K562 (cell line): ENCODE data around the gene STEEP1. TPM values are rescaled to one million over a fixed set of nuclear protein-coding genes. Genes with fewer than 3 reads are reported as not detected.

Experiments used
- BCOR ChIP-seq: fragments of 450-650 bp; IDR thresholded peaks from 2 replicates; pipeline ENCODE4 v1.6.1; 2016
- CBX8 ChIP-seq: fragments of 200-600 bp; sonication (generic); IDR thresholded peaks from 2 replicates; pipeline ENCODE4 v1.6.1; 2012; ENCODE audit warnings: borderline replicate concordance, mixed run types, low read depth, mild to moderate bottlenecking, moderate library complexity, mixed read lengths, low read length, control low read depth, inconsistent platforms; ENCODE audit not compliant: poor library complexity, severe bottlenecking; ENCODE audit errors: extremely low read depth
- CC2D1A ChIP-seq: fragments of 450-650 bp; IDR thresholded peaks from 2 replicates; pipeline ENCODE4 v1.6.1; 2017; ENCODE audit warnings: mild to moderate bottlenecking
- CHCHD3 ChIP-seq: fragments of 250-450 bp; sonication (Bioruptor Pico); IDR thresholded peaks from 2 replicates; pipeline ENCODE4 v2.1.2; 2022; ENCODE audit warnings: mild to moderate bottlenecking
- EP400 ChIP-seq: fragments of 450-650 bp; IDR thresholded peaks from 2 replicates; pipeline ENCODE4 v1.6.1; 2017; ENCODE audit warnings: antibody characterized with exemption, mild to moderate bottlenecking, moderate library complexity
- HDAC1 ChIP-seq, 2 experiments: fragments of 450-650 bp; IDR thresholded peaks; 2 replicates each; pipeline ENCODE4 v1.6.1; 2016 to 2017; ENCODE audit warnings: inconsistent platforms in 1 of 2, mild to moderate bottlenecking in 1 of 2, moderate library complexity in 1 of 2
- KLF10 ChIP-seq: fragments of 250-450 bp; sonication (Bioruptor Pico); IDR thresholded peaks from 2 replicates; pipeline ENCODE4 v1.6.1; 2021; ENCODE audit warnings: matching md5 sums
- LARP7 ChIP-seq: fragments of 450-650 bp; IDR thresholded peaks from 2 replicates; pipeline ENCODE4 v1.6.1; 2016
- NFRKB ChIP-seq: fragments of 450-650 bp; IDR thresholded peaks from 2 replicates; pipeline ENCODE4 v1.6.1; 2016; ENCODE audit warnings: low read depth
- PHF20 ChIP-seq: fragments of 450-650 bp; IDR thresholded peaks from 2 replicates; pipeline ENCODE4 v1.6.1; 2018; ENCODE audit not compliant: partially characterized antibody
- RAD21 ChIP-seq, 2 experiments: fragments of 250-450 bp in 1 of 2; fragments of 450-650 bp in 1 of 2; sonication (Bioruptor Pico) in 1 of 2; formaldehyde crosslinking in 1 of 2; IDR thresholded peaks in 1 of 2; conservative IDR thresholded peaks in 1 of 2; 2 replicates each; pipeline versions ENCODE4 v1.4.0 to v1.8.0; 2020 to 2022; ENCODE audit warnings: mild to moderate bottlenecking in 2 of 2, moderate library complexity in 1 of 2
- SRF ChIP-seq, 2 experiments: fragments of 250-450, 450-650 bp in 1 of 2; sonication (Bioruptor Pico) in 1 of 2; sonication (generic) in 1 of 2; formaldehyde crosslinking; IDR thresholded peaks; 2 replicates each; pipeline versions ENCODE4 v1.5.0 to v1.5.1; 2020 to 2022; ENCODE audit warnings: mild to moderate bottlenecking in 1 of 2, missing genetic modification reagents in 1 of 2
- TEAD1 ChIP-seq, 2 experiments: fragments of 450-650 bp in 1 of 2; sonication (generic) in 1 of 2; formaldehyde crosslinking; IDR thresholded peaks; 2 replicates each; pipeline versions ENCODE4 v1.4.0 to v1.8.0; 2020 to 2022; ENCODE audit warnings: mild to moderate bottlenecking in 2 of 2, missing genetic modification reagents in 1 of 2
- ZC3H4 ChIP-seq: sonication (generic); formaldehyde crosslinking; IDR thresholded peaks from 2 replicates; pipeline ENCODE4 v1.9.0; 2021; ENCODE audit warnings: missing genetic modification reagents, borderline replicate concordance
- ZNF232 ChIP-seq: sonication (generic); formaldehyde crosslinking; IDR thresholded peaks from 2 replicates; pipeline ENCODE4 v1.8.0; 2022; ENCODE audit warnings: mild to moderate bottlenecking, missing genetic modification reagents
- ZNF764 ChIP-seq: fragments of 250-450 bp; sonication (Bioruptor Pico); IDR thresholded peaks from 2 replicates; pipeline ENCODE4 v1.4.0; 2020; ENCODE audit warnings: low read depth, mild to moderate bottlenecking, moderate library complexity
- polyA plus RNA-seq, 8 experiments: library from polyadenylated mRNA; depleted of rRNA in 4 of 8; stranded (reverse) in 5 of 8; unstranded in 3 of 8; fragments of >200 nt; fragmentation: Nextera tagmentation in 2 of 8; fragmentation: Illumina TruSeq in 1 of 8; extraction: Ambion mirVana in 2 of 8; extraction: Trizol in 1 of 8; gene quantifications; 2 replicates each; pipeline versions ENCODE4 v1.2.1 to v1.2.3, GENCODE V29; 2011 to 2014; ENCODE audit warnings: inconsistent platforms in 1 of 8, missing spikeins in 1 of 8
- total RNA-seq, 7 experiments: library from RNA; depleted of rRNA in 6 of 7; stranded (reverse); fragments of >200 nt in 6 of 7; fragmentation: Illumina TruSeq in 2 of 7; extraction: Trizol in 2 of 7; gene quantifications; 2 replicates each; pipeline versions ENCODE4 v1.2.1 to v1.2.3, GENCODE V29; 2011 to 2021; ENCODE audit warnings: low replicate concordance in 1 of 7
- TF ChIP-seq, protein P1 (sequence below): sonication (generic); formaldehyde crosslinking; IDR thresholded peaks from 2 replicates; pipeline ENCODE4 v1.8.0; 2023; ENCODE audit warnings: mild to moderate bottlenecking, missing genetic modification reagents
- TF ChIP-seq, protein P2 (sequence below), 3 experiments: fragments of 200-800 bp in 1 of 3; sonication (Bioruptor generic) in 1 of 3; sonication (generic) in 1 of 3; formaldehyde crosslinking in 1 of 3; IDR thresholded peaks; 2 replicates each; pipeline versions ENCODE4 v1.6.1 to v1.8.0; 2016 to 2022; ENCODE audit warnings: mild to moderate bottlenecking in 2 of 3, missing compliant biosample characterization in 2 of 3, missing genetic modification characterization in 2 of 3, missing genetic modification reagents in 1 of 3
- TF ChIP-seq, protein P3 (sequence below), 2 experiments: IDR thresholded peaks; 2 replicates each; pipeline ENCODE4 v1.6.1; 2011; ENCODE audit warnings: borderline replicate concordance in 1 of 2, control low read depth in 1 of 2, low read depth in 1 of 2, low read length in 1 of 2, mild to moderate bottlenecking in 1 of 2, mixed read lengths in 1 of 2, moderate library complexity in 1 of 2; ENCODE audit not compliant: insufficient read depth in 1 of 2, insufficient read length in 1 of 2, poor library complexity in 1 of 2, severe bottlenecking in 1 of 2; ENCODE audit errors: extremely low read depth in 1 of 2

The STEEP1 gene
- total and polyA plus RNA-seq, 9 of the 15 experiments (the other 6 are each of a cell fraction or from before 2014, with no cell fraction given), result 15.0 to 73.7 (median 40.3) TPM

DNA sequence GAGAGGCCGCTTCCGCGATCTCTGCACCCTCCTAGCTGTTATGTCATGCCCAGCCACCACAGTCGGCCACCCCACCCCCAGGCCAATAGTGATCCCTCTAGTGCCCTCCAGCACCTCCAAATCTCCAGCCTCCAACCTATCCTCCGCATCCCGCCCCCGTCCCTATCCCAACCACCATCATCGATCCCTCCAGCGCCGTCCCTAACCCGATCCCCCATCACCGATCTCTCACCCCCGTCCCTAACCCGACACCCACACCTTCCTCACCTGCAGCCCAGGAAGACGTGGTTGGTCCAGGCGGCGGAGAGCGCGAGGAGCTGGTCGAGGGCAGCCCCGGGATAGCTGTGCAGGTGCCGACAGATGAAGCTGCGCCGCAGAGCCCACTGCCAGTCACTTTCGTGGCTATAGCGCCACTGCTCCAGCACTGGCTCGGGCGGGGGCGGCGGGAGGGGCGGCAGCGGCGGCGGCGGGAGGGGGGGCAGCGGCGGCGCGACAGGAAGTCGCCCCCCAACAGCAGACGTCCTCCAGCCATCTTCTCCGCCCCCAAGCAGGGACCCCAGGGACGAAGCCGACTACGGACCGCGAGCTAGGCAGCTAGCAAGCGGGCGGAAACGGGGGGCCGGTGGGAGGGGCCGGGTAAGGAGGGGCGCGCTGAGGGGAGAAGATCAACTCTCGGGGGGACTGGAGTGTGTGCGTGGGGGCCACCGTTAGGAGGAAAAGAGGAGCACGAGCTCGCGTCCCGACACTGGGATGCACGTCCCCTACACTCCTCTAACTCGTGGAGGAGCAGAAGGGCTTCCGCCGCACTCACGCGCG, 40.5 kb upstream of the STEEP1 start (continued):
- TF ChIP-seq, protein P1, sequence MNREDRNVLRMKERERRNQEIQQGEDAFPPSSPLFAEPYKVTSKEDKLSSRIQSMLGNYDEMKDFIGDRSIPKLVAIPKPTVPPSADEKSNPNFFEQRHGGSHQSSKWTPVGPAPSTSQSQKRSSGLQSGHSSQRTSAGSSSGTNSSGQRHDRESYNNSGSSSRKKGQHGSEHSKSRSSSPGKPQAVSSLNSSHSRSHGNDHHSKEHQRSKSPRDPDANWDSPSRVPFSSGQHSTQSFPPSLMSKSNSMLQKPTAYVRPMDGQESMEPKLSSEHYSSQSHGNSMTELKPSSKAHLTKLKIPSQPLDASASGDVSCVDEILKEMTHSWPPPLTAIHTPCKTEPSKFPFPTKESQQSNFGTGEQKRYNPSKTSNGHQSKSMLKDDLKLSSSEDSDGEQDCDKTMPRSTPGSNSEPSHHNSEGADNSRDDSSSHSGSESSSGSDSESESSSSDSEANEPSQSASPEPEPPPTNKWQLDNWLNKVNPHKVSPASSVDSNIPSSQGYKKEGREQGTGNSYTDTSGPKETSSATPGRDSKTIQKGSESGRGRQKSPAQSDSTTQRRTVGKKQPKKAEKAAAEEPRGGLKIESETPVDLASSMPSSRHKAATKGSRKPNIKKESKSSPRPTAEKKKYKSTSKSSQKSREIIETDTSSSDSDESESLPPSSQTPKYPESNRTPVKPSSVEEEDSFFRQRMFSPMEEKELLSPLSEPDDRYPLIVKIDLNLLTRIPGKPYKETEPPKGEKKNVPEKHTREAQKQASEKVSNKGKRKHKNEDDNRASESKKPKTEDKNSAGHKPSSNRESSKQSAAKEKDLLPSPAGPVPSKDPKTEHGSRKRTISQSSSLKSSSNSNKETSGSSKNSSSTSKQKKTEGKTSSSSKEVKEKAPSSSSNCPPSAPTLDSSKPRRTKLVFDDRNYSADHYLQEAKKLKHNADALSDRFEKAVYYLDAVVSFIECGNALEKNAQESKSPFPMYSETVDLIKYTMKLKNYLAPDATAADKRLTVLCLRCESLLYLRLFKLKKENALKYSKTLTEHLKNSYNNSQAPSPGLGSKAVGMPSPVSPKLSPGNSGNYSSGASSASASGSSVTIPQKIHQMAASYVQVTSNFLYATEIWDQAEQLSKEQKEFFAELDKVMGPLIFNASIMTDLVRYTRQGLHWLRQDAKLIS, result 0 out of 2 replicates have a peak, but pooled peaks have one; percentile 52
- TF ChIP-seq CHCHD3 (CRISPR knock-in tag) (no peak), ZNF764 (CRISPR knock-in tag) (no peak), NFRKB (peak; percentile 29; the same call in 1 of the 2 replicates), CC2D1A (0 out of 2 replicates have a peak, but pooled peaks have one; percentile 11), SRF (CRISPR knock-in tag; IDR thresholded peaks at IDR 0.05) (no peak), TEAD1 (CRISPR knock-in tag; IDR thresholded peaks at IDR 0.05) (no peak), ZNF232 (CRISPR knock-in tag) (no peak), LARP7 (0 out of 2 replicates have a peak, but pooled peaks have one; percentile 64), EP400 (peak; percentile 90; the same call in 1 of the 2 replicates), ZC3H4 (CRISPR knock-in tag) (peak; percentile 89; the same call in 1 of the 2 replicates), PHF20 (no peak), HDAC1 (IDR thresholded peaks at IDR 0.05) (peak in 1 of 2 experiments; percentile 19; a peak in 2 of 4 replicates), BCOR (no peak), RAD21 (CRISPR knock-in tag; conservative IDR thresholded peaks at IDR 0.05 in 1 of 2, IDR thresholded peaks at IDR 0.05 in 1 of 2) (no peak), CBX8 (no peak), KLF10 (CRISPR knock-in tag) (no peak)
- TF ChIP-seq, protein P2, sequence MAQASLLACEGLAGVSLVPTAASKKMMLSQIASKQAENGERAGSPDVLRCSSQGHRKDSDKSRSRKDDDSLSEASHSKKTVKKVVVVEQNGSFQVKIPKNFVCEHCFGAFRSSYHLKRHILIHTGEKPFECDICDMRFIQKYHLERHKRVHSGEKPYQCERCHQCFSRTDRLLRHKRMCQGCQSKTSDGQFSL (CRISPR knock-in tag; IDR thresholded peaks at IDR 0.05), result peak; percentile 56; the same call in 1 of the 2 replicates
- TF ChIP-seq, protein P2 (tag; IDR thresholded peaks at IDR 0.05), result peak in 1 of 2 experiments; percentile 62; a peak in 1 of 4 replicates
- TF ChIP-seq, protein P3, sequence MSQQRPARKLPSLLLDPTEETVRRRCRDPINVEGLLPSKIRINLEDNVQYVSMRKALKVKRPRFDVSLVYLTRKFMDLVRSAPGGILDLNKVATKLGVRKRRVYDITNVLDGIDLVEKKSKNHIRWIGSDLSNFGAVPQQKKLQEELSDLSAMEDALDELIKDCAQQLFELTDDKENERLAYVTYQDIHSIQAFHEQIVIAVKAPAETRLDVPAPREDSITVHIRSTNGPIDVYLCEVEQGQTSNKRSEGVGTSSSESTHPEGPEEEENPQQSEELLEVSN (IDR thresholded peaks at IDR 0.05; ENCODE audit: borderline replicate concordance in 1 of 2, extremely low read depth in 1 of 2, insufficient read depth in 1 of 2, insufficient read length in 1 of 2, low read depth in 1 of 2, low read length in 1 of 2, poor library complexity in 1 of 2, severe bottlenecking in 1 of 2), result peak in 1 of 2 experiments; percentile 25
